Lower lobe of right lung (tissue), 2 donors: Measurements from ENCODE around the gene FGD3. TPM values are rescaled to one million over a fixed set of nuclear protein-coding genes. Genes with fewer than 3 reads are reported as not detected.

Experiments
- ATAC-seq, 2 donors: fragments of 200-7000 bp; cut with Tn5 transposase; one replicate each; pipeline ENCODE4 v1.9.1; 2020 to 2022; ENCODE audit warnings: mild to moderate bottlenecking in 2 of 2, moderate library complexity in 2 of 2
- DNase-seq: peaks from one replicate; pipeline ENCODE4 v3.0.0-alpha.2; 2020
- H3K27ac ChIP-seq: fragments of 200-600 bp; one replicate; pipeline ENCODE4 v1.8.0; 2022
- H3K27me3 ChIP-seq: fragments of 200-600 bp; one replicate; pipeline ENCODE4 v1.8.0; 2022; ENCODE audit warnings: low read depth
- H3K36me3 ChIP-seq: fragments of 200-600 bp; one replicate; pipeline ENCODE4 v1.8.0; 2022; ENCODE audit warnings: mild to moderate bottlenecking
- H3K4me1 ChIP-seq: fragments of 200-600 bp; one replicate; pipeline ENCODE4 v1.8.0; 2022
- H3K4me3 ChIP-seq: fragments of 200-600 bp; one replicate; pipeline ENCODE4 v1.8.0; 2022; ENCODE audit warnings: mild to moderate bottlenecking
- H3K9me3 ChIP-seq: fragments of 200-600 bp; one replicate; pipeline ENCODE4 v1.8.0; 2022
- intact Hi-C: fragments of 100-400 bp; cut with DNase I; formaldehyde crosslinking; loops from one replicate; pipeline ENCODE4 v1.11.0; 2022
- total RNA-seq: library from RNA; stranded (reverse); fragmentation: NEBNext Ultra II Directional; extraction: Animal tissue kit (Norgen Biotek cat#: 25700); gene quantifications from one replicate; pipeline ENCODE4 v1.2.1, GENCODE V29; 2021
- TF ChIP-seq, protein P1 (sequence below): fragments of 200-600 bp; IDR thresholded peaks from one replicate; pipeline ENCODE4 v1.8.0; 2022; ENCODE audit warnings: antibody characterized with exemption, mild to moderate bottlenecking
- donor health status: DM: no; HTN: yes; CAD: no; lungs with severe emphysema.

Gene FGD3
- total RNA-seq, 1 donor from 2014 or later, result 23.9 TPM

DNA sequence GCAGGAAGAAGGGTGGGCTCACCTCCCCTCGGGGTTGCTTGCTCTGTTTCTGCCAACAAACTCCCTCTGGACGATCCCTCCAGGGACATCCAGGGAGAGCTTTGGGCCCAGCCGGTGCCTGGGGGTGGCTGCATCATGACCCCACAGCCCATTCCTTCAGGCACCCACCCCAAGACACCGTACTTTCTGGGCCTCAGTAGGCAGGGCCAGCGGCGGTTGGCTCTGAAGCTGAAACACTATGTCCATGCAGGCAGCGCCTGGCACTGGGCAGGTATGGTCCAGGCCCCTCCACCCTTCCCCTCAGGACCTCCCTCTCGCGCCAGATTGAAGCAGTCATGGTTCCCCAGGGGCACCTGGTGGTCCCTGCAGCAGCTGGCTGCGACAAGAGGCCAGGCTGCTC lies 92.7 kb downstream of the FGD3 start:
- TF ChIP-seq, protein P1, sequence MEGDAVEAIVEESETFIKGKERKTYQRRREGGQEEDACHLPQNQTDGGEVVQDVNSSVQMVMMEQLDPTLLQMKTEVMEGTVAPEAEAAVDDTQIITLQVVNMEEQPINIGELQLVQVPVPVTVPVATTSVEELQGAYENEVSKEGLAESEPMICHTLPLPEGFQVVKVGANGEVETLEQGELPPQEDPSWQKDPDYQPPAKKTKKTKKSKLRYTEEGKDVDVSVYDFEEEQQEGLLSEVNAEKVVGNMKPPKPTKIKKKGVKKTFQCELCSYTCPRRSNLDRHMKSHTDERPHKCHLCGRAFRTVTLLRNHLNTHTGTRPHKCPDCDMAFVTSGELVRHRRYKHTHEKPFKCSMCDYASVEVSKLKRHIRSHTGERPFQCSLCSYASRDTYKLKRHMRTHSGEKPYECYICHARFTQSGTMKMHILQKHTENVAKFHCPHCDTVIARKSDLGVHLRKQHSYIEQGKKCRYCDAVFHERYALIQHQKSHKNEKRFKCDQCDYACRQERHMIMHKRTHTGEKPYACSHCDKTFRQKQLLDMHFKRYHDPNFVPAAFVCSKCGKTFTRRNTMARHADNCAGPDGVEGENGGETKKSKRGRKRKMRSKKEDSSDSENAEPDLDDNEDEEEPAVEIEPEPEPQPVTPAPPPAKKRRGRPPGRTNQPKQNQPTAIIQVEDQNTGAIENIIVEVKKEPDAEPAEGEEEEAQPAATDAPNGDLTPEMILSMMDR, result no peak
- intact Hi-C loops, result no loop called here
- no peak for ATAC-seq

DNA sequence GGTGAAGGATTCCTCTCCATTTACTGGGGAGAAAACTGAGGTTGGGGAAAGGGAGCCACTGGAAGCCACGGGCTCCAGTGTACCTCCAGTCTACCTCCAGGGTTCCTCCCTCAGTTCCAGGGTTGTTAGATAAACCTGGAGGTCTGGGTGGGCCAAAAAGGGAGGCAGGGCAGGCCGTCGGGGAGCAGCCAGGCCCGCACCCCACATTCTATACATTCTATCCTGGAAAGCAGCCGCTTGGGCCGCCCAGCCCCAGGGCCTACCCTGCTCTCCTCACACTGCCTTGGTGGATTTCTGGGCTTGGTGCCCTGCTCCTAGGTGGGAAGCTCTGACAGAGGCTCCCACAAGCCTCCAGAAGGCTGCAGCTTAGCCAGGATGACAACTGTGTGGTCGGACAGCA lies 93.1 kb downstream of the FGD3 start:
- peaks cover 12% of the 10 kb centered on the region for H3K4me1 ChIP-seq
- no peak overlapping the region for H3K4me3 ChIP-seq
- no peak for DNase-seq
- no peak for ATAC-seq
- H3K27ac ChIP-seq, result no peak overlapping the region
- H3K36me3 ChIP-seq, result peaks cover 5% of the 10 kb centered on the region
- TF ChIP-seq, protein P1, result no peak
- intact Hi-C loops, result no loop called here
- no peaks in the 10 kb centered on the region for H3K9me3 ChIP-seq
- H3K27me3 ChIP-seq, result no peaks in the 10 kb centered on the region

More for the DNA sequence above, 92.7 kb downstream of the FGD3 start:
- no peak overlapping the region for H3K27ac ChIP-seq
- peaks cover 7% of the 10 kb centered on the region for H3K36me3 ChIP-seq
- H3K4me3 ChIP-seq, result no peak overlapping the region
- no peaks in the 10 kb centered on the region for H3K27me3 ChIP-seq
- H3K4me1 ChIP-seq, result peaks cover 12% of the 10 kb centered on the region
- DNase-seq, result no peak
- no peaks in the 10 kb centered on the region for H3K9me3 ChIP-seq

DNA sequence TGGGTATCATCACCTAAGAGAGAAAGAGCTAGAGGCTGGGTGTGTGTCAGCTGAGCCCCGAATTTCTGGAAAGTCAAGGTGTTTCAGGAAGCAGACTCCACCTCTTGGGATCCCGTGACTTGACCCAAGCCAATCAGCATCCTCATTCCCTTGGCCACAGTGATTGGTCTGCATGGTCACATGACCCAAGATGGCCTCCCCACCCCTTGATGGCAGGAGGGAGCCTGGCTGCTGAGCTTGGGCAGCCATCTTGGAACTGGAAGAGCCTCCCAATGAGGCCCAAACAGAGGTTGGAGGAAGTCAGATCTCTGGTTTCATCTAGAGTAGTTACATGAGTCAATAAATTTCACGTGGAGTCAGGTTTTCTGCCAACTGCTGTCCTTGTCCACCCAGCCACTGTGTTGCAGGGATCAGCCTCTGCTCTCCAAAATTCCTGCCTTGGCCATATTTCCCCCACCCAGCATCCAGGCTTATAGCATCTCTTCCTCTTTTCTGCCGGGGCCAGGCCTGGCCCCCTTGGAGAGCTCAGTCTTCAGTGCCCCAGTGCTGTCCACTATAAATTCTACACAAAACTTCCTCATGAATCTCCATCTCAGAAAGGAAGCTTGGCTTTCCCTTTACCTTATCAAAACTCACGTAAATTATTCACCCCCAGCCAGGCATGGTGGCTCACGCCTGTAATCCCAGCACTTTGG lies 93.9 kb downstream of the FGD3 start:
- ATAC-seq (no peak), DNase-seq (no peak)
- TF ChIP-seq, protein P1, result no peak
- intact Hi-C loops, result no loop called here
- H3K9me3 ChIP-seq, result no peaks in the 10 kb centered on the region
- no peaks in the 10 kb centered on the region for H3K27me3 ChIP-seq
- H3K4me3 ChIP-seq, result no peak overlapping the region
- H3K4me1 ChIP-seq, result peaks cover 12% of the 10 kb centered on the region
- H3K27ac ChIP-seq, result no peak overlapping the region
- H3K36me3 ChIP-seq, result no peaks in the 10 kb centered on the region

DNA sequence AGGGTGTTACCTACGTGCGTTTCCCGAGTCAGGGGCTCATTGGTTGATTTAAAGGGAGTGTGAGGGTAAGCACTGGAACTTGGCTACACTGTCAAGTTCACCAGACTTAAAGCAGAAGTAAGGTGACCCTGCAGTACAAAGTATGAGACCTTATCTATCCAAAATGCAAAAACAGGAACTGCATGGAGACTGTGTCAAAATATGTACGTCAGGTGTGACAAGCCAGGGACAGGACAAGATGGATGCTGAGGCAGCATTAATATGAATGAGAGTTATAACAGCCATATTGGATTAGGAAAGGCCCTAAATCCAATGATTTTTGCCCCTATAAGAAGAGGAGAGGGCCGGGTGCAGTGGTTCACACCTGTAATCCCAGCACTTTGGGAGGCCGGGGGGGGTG lies 95.8 kb downstream of the FGD3 start:
- no peaks in the 10 kb centered on the region for H3K36me3 ChIP-seq
- no peaks in the 10 kb centered on the region for H3K4me1 ChIP-seq
- no peaks in the 10 kb centered on the region for H3K27me3 ChIP-seq
- no peak overlapping the region for H3K4me3 ChIP-seq
- DNase-seq (no peak), ATAC-seq (peak in 1 of 2 donors; percentile 9)
- no peaks in the 10 kb centered on the region for H3K9me3 ChIP-seq
- H3K27ac ChIP-seq, result no peak overlapping the region
- TF ChIP-seq, protein P1, result no peak
- intact Hi-C loops, result no loop called here

DNA sequence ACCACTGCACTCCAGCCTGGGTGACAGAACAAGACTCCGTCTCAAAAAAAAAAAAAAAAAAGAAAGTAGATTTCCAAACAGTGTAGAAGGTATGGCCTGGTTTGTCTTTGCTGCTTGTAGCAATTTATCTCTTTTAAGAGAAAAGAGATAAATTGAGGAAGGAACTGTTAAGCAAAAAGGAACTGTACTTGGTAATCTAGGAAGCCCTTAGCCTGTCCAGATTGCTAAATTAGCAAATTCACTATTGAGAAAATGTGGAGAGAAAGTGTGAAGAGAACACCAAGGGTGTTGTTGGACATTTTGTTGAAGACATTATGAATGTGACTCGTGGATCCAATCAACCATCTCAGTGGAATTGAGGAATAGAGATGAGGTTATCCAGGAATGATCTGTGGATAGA lies 98.2 kb downstream of the FGD3 start:
- no peaks in the 10 kb centered on the region for H3K27me3 ChIP-seq
- DNase-seq, result no peak
- ATAC-seq, result no peak
- TF ChIP-seq, protein P1, result no peak
- H3K36me3 ChIP-seq, result no peaks in the 10 kb centered on the region
- intact Hi-C loops, result no loop called here
- H3K27ac ChIP-seq, result no peak overlapping the region
- no peaks in the 10 kb centered on the region for H3K4me1 ChIP-seq
- no peaks in the 10 kb centered on the region for H3K9me3 ChIP-seq
- H3K4me3 ChIP-seq, result no peak overlapping the region
